SK-N-MC (cell line): Measurements from ENCODE around the gene CAMK1D.

Source experiments
- EZH2 ChIP-seq: fragments of 200-600 bp; sonication (generic); IDR thresholded peaks from one replicate; pipeline ENCODE4 v1.6.1; 2017; ENCODE audit warnings: antibody characterized with exemption
- FOXP2 ChIP-seq: optimal IDR thresholded peaks from 2 replicates; pipeline ENCODE3; 2011; ENCODE audit warnings: mild to moderate bottlenecking, moderate library complexity; ENCODE audit not compliant: insufficient read depth; ENCODE audit errors: extremely low read length, control extremely low read depth
- POLR2AphosphoS5 ChIP-seq: IDR thresholded peaks from 2 replicates; pipeline ENCODE4 v1.6.1; 2012; ENCODE audit warnings: mild to moderate bottlenecking, low read depth, low read length, borderline replicate concordance

DNA sequence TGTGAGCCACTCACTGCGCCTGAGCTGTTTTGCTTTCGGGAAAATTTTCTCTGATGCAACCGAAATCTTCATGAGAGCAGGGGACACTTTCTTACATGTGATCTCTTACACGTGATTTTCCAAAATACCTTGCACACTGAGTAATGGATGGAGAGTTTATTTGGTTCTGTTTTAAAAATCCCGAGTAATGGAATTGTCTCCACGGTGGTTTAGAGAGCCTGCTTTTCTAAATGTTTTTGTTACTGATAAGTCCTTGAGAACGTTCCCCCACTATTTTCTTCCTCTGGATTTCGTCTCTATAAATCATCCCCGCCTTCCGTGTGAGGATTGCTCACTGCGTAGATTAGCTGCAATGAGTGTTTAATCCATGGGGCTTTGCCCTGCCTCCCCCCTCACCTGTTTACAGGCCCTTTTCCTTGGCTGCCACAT lies 25.7 kb downstream of the CAMK1D start:
- no peak for TF ChIP-seq EZH2
- no peak for TF ChIP-seq POLR2AphosphoS5
- TF ChIP-seq FOXP2, result no peak
